IMR-90 (cell line): ENCODE results near the gene TPP2. TPM values are rescaled to one million over a fixed set of nuclear protein-coding genes. Genes with fewer than 3 reads are reported as not detected.

Experiments
- ATAC-seq: fragments of 200-7000 bp; cut with Tn5 transposase; 2 replicates; pipeline ENCODE4 v1.9.1; 2020; ENCODE audit warnings: low read depth, mild to moderate bottlenecking, moderate library complexity
- BruUV-seq: library from RNA; stranded (reverse); fragments of 400-500 nt; replicated peaks from 2 replicates; lab custom pipeline; 2021; lab: Mats Ljungman, UMichigan
- CTCF ChIA-PET: fragments of 300-600 bp; formaldehyde crosslinking; extraction: SDS; loops from one replicate; lab custom pipeline; 2021; ENCODE audit warnings: antibody characterized with exemption; lab: Yijun Ruan, JAX
- POLR2A ChIA-PET: fragments of 300-600 bp; sonication (Branson Sonifier 250); formaldehyde crosslinking; loops from one replicate; lab custom pipeline; 2022; ENCODE audit warnings: antibody characterized with exemption; ENCODE audit not compliant: unreplicated experiment; lab: Charles Lee
- DNase-seq: peaks from one replicate; pipeline ENCODE4 v3.0.0; 2013
- H2AFZ ChIP-seq: replicated peaks from 2 replicates; pipeline ENCODE3; 2013; ENCODE audit warnings: low read length, mild to moderate bottlenecking; ENCODE audit not compliant: poor library complexity
- H2AK5ac ChIP-seq: 2 replicates; pipeline ENCODE4 v1.6.1; 2013; ENCODE audit warnings: low read depth, low read length, inconsistent platforms
- H2AK9ac ChIP-seq: replicated peaks from 2 replicates; pipeline ENCODE3; 2013; ENCODE audit warnings: mild to moderate bottlenecking, low read depth, low read length, moderate library complexity; ENCODE audit not compliant: poor library complexity
- H2BK120ac ChIP-seq: 2 replicates; pipeline ENCODE4 v1.6.1; 2013; ENCODE audit warnings: low read depth, low read length, inconsistent platforms
- H2BK15ac ChIP-seq: 3 replicates; pipeline ENCODE4 v1.6.1; 2013; ENCODE audit warnings: low read depth, low read length, inconsistent platforms
- H2BK20ac ChIP-seq: 2 replicates; pipeline ENCODE4 v1.6.1; 2013; ENCODE audit warnings: low read depth, mild to moderate bottlenecking, inconsistent platforms, low read length, moderate library complexity
- H2BK5ac ChIP-seq: 2 replicates; pipeline ENCODE4 v1.6.1; 2013; ENCODE audit warnings: mild to moderate bottlenecking, low read depth, low read length, inconsistent platforms; ENCODE audit not compliant: poor library complexity, severe bottlenecking
- H3K14ac ChIP-seq: replicated peaks from 2 replicates; pipeline ENCODE4 v1.6.1; 2013; ENCODE audit warnings: low read depth, low read length, inconsistent platforms
- H3K18ac ChIP-seq: 2 replicates; pipeline ENCODE4 v1.6.1; 2013; ENCODE audit warnings: low read depth, low read length, control low read depth
- H3K23ac ChIP-seq: 2 replicates; pipeline ENCODE4 v1.6.1; 2013; ENCODE audit warnings: low read depth, low read length, inconsistent platforms
- H3K27ac ChIP-seq: 2 replicates; pipeline ENCODE4 v1.5.1; 2013; ENCODE audit warnings: mild to moderate bottlenecking, control low read depth, low read length; ENCODE audit not compliant: insufficient read depth
- H3K27me3 ChIP-seq: 2 replicates; pipeline ENCODE4 v1.6.1; 2013; ENCODE audit warnings: low read length; ENCODE audit not compliant: control insufficient read depth, insufficient read depth
- H3K36me3 ChIP-seq: 2 replicates; pipeline ENCODE4 v1.6.1; 2013; ENCODE audit warnings: low read length, mixed read lengths; ENCODE audit not compliant: control insufficient read depth, insufficient read depth
- H3K4ac ChIP-seq: 2 replicates; pipeline ENCODE4 v1.6.1; 2013; ENCODE audit warnings: low read depth, low read length, inconsistent platforms
- H3K4me1 ChIP-seq: 2 replicates; pipeline ENCODE4 v1.6.1; 2013; ENCODE audit warnings: low read length, mixed read lengths; ENCODE audit not compliant: control insufficient read depth, insufficient read depth
- H3K4me2 ChIP-seq: 2 replicates; pipeline ENCODE4 v1.6.1; 2013; ENCODE audit warnings: low read depth, mild to moderate bottlenecking, control low read depth, low read length, moderate library complexity
- H3K4me3 ChIP-seq: 2 replicates; pipeline ENCODE4 v1.5.1; 2013; ENCODE audit warnings: low read depth, mild to moderate bottlenecking, control low read depth, low read length, moderate library complexity; ENCODE audit not compliant: insufficient read depth
- H3K56ac ChIP-seq: 2 replicates; pipeline ENCODE4 v1.6.1; 2013; ENCODE audit warnings: low read length, inconsistent platforms; ENCODE audit not compliant: insufficient read depth; ENCODE audit errors: extremely low read depth
- H3K79me1 ChIP-seq, 2 experiments: 2 replicates each; pipeline ENCODE4 v1.6.1; 2013; ENCODE audit warnings: low read length in 2 of 2, inconsistent platforms in 1 of 2, low read depth in 1 of 2
- H3K9ac ChIP-seq: 2 replicates; pipeline ENCODE4 v1.6.1; 2013; ENCODE audit warnings: low read depth, low read length, control low read depth
- H3K9me1 ChIP-seq: 2 replicates; pipeline ENCODE4 v1.6.1; 2013; ENCODE audit warnings: low read length, inconsistent platforms; ENCODE audit not compliant: insufficient read depth
- H3K9me3 ChIP-seq: 2 replicates; pipeline ENCODE4 v1.6.1; 2013; ENCODE audit warnings: low read length; ENCODE audit not compliant: control insufficient read depth, insufficient read depth
- H4K20me1 ChIP-seq: 2 replicates; pipeline ENCODE4 v1.6.1; 2013; ENCODE audit warnings: low read length, inconsistent platforms; ENCODE audit not compliant: insufficient read depth
- H4K5ac ChIP-seq: 2 replicates; pipeline ENCODE4 v1.6.1; 2013; ENCODE audit warnings: mild to moderate bottlenecking, low read depth, low read length, control low read depth
- H4K8ac ChIP-seq, 2 experiments: 2 replicates each; pipeline ENCODE4 v1.6.1; 2013; ENCODE audit warnings: low read depth in 2 of 2, low read length in 2 of 2, control low read depth in 1 of 2, inconsistent platforms in 1 of 2
- H4K91ac ChIP-seq: 2 replicates; pipeline ENCODE4 v1.6.1; 2013; ENCODE audit warnings: low read depth, low read length, inconsistent platforms; ENCODE audit not compliant: insufficient read depth
- CEBPB ChIP-seq: IDR thresholded peaks from 2 replicates; pipeline ENCODE4 v1.6.1; 2012; ENCODE audit warnings: low read depth, low read length, improper control_type of control experiment
- MXI1 ChIP-seq: IDR thresholded peaks from 2 replicates; pipeline ENCODE4 v1.6.1; 2012; ENCODE audit warnings: low read depth, mild to moderate bottlenecking, low read length, moderate library complexity, borderline replicate concordance
- RAD21 ChIP-seq: IDR thresholded peaks from 2 replicates; pipeline ENCODE4 v1.6.1; 2012; ENCODE audit warnings: low read length, improper control_type of control experiment
- WGBS, 2 experiments: methylation state at CpG; one replicate each; pipeline versions ENCODE4 v1.1.5 to v1.1.7; 2013; ENCODE audit warnings: missing lambda C conversion rate in 2 of 2; ENCODE audit not compliant: insufficient read length in 1 of 2; ENCODE audit errors: extremely low coverage in 2 of 2; 5-methylcytosine and 5-hydroxymethylcytosine counted together
- dilution Hi-C: fragments of 300-500 bp; cut with HindIII; formaldehyde crosslinking; loops from one replicate; pipeline ENCODE4 v1.14.3; 2018; ENCODE audit warnings: low sequenced_read_pairs; ENCODE audit not compliant: unreplicated experiment
- in situ Hi-C: fragments of 300-500 bp; cut with MboI; formaldehyde crosslinking; loops from 3 replicates; pipeline ENCODE4 v1.14.3; 2019; ENCODE audit warnings: low sequenced_read_pairs, inconsistent platforms, mixed read lengths
- intact Hi-C: fragments of 100-400 bp; cut with micrococcal nuclease; formaldehyde crosslinking; loops from 2 replicates; pipeline ENCODE4 v1.10.0; 2022
- polyA plus RNA-seq, 3 experiments: library from polyadenylated mRNA; depleted of rRNA; stranded (reverse); fragments of >200 nt; gene quantifications; 2 replicates each; pipeline ENCODE4 v1.2.3, GENCODE V29; 2012; ENCODE audit warnings: low replicate concordance in 1 of 3
- total RNA-seq: library from RNA; depleted of rRNA; stranded (reverse); fragments of >200 nt; gene quantifications from 2 replicates; pipeline ENCODE4 v1.2.3, GENCODE V29; 2012
- TF ChIP-seq, protein P1 (sequence below): conservative IDR thresholded peaks from 2 replicates; pipeline ENCODE4 v1.5.1; 2012; ENCODE audit warnings: mild to moderate bottlenecking, low read depth, low read length, improper control_type of control experiment

TPP2 gene
- total and polyA plus RNA-seq, 2 of the 4 experiments (the other 2 are of a cell fraction), result 27.6 to 52.9 TPM

DNA sequence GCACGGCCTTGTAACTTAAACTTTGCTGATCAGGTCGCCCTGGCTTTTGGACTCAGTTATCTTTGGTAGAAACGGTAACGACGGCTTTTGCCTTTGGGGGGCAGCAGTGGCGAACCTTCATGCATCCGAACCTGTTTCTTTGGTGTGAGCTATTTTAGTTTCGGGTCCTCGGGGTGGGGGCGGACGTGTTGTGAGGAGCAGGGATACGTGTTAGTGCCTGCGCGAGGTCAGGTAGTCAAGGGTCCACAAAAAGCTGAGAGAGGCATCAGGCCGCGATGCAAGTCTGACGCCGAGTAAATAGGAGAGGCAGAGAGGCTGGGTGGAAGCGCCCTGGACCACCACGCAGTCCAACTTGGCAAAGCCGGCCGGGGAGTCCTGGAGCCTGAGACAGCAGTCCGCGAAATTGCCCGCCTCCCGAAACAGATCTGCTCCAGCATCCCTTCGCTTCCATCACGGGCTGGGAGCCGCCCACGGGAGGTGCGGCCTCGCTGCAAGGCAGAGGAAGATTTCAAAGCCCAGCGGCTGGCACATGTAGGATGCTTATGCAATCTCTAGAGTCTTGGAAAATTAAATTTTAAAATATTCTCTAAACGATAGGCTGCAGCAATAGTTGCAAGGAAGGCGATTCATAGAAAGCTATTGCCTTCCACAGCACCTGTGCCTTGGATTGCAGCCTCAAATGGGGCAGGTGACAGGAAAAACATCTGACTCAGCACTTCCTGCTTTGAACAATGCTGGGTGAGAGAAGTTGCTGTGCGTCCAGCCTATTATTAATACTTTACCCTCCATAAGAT, 4.6 kb upstream of the TPP2 start (continued):
- TF ChIP-seq, protein P1, sequence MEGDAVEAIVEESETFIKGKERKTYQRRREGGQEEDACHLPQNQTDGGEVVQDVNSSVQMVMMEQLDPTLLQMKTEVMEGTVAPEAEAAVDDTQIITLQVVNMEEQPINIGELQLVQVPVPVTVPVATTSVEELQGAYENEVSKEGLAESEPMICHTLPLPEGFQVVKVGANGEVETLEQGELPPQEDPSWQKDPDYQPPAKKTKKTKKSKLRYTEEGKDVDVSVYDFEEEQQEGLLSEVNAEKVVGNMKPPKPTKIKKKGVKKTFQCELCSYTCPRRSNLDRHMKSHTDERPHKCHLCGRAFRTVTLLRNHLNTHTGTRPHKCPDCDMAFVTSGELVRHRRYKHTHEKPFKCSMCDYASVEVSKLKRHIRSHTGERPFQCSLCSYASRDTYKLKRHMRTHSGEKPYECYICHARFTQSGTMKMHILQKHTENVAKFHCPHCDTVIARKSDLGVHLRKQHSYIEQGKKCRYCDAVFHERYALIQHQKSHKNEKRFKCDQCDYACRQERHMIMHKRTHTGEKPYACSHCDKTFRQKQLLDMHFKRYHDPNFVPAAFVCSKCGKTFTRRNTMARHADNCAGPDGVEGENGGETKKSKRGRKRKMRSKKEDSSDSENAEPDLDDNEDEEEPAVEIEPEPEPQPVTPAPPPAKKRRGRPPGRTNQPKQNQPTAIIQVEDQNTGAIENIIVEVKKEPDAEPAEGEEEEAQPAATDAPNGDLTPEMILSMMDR, result peak; percentile 64

DNA sequence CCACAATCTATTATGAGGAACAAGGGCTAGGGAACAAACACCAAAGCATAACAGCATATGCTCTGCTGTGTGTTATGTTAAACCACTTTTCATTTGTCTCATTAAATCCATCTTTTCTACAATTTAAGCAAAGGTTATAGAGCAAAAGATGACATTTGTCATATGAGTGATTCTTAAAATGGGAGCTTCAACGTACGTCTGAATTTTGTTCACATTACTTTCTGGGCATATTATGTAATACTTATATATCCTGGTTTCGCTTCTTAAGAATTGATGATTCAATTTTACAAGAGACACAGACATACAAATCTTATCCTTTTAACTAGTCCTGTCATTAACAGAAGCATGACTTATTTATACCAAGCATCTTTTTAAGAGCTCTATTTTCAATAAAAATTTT, 3.3 kb upstream of the TPP2 start:
- Histone ChIP-seq H2AFZ (no peak overlapping the region), H4K91ac (no peak overlapping the region), H3K27me3 (no peaks in the 10 kb centered on the region), H3K79me1 (peaks cover 5 to 14% of the 10 kb centered on the region in 2 experiments), H4K5ac (no peak overlapping the region), H3K9ac (no peak overlapping the region), H2BK15ac (no peak overlapping the region), H3K9me3 (no peaks in the 10 kb centered on the region), H2BK20ac (no peak overlapping the region), H4K8ac (no peak overlapping the region), H3K4me1 (0 out of 2 replicates have a peak, but pooled peaks cover 2% of the 10 kb centered on the region), H3K27ac (no peak overlapping the region), H3K14ac (no peak overlapping the region), H3K4me3 (no peak overlapping the region), H3K4me2 (no peak overlapping the region), H4K20me1 (peaks cover 6% of the 10 kb centered on the region; the same call in 1 of the 2 replicates), H2AK5ac (no peak overlapping the region), H3K36me3 (no peaks in the 10 kb centered on the region), H2BK5ac (no peak overlapping the region), H3K9me1 (no peaks in the 10 kb centered on the region), H3K4ac (no peak overlapping the region), H3K18ac (no peak overlapping the region), H3K23ac (no peak overlapping the region), H2BK120ac (no peak overlapping the region), H2AK9ac (no peak overlapping the region), H3K56ac (no peak overlapping the region)
- BruUV-seq, result no TSS peak
- ATAC-seq (no peak), DNase-seq (no peak)
- intact Hi-C loops (no loop called here), dilution Hi-C loops (no loop called here), in situ Hi-C loops (no loop called here)
- ChIA-PET CTCF (no interaction called here), POLR2A (no interaction called here)
- TF ChIP-seq RAD21 (no peak), CEBPB (no peak), MXI1 (no peak)
- WGBS, 2 experiments, result no CpG with 5 or more reads among the region's 3 CpGs
